Measurements from ENCODE around the gene ADORA2A.

- TF ChIP-seq EZH2 (IDR thresholded peaks at IDR 0.05) (no peak), POLR2AphosphoS5 (IDR thresholded peaks at IDR 0.05; ENCODE audit: borderline replicate concordance, low read depth, low read length) (no peak)
These were observed 11.3 kb upstream of the ADORA2A start for GRCh38 chr22:24416095-24416494.
